Lower leg skin (tissue), 3 donors: Measurements from ENCODE around the gene ZGLP1.

Experiments
- POLR2A ChIP-seq, 2 donors: fragments of 450-650 bp; IDR thresholded peaks; one replicate each; pipeline ENCODE4 v1.6.1; 2016 to 2017; ENCODE audit warnings: antibody characterized with exemption in 2 of 2, mild to moderate bottlenecking in 1 of 2, moderate library complexity in 1 of 2
- TF ChIP-seq, protein P1 (sequence below), 3 donors: fragments of 450-650 bp; IDR thresholded peaks; one replicate each; pipeline ENCODE4 v1.5.1; 2016; ENCODE audit warnings: antibody characterized with exemption in 3 of 3, mild to moderate bottlenecking in 3 of 3, moderate library complexity in 2 of 3

DNA sequence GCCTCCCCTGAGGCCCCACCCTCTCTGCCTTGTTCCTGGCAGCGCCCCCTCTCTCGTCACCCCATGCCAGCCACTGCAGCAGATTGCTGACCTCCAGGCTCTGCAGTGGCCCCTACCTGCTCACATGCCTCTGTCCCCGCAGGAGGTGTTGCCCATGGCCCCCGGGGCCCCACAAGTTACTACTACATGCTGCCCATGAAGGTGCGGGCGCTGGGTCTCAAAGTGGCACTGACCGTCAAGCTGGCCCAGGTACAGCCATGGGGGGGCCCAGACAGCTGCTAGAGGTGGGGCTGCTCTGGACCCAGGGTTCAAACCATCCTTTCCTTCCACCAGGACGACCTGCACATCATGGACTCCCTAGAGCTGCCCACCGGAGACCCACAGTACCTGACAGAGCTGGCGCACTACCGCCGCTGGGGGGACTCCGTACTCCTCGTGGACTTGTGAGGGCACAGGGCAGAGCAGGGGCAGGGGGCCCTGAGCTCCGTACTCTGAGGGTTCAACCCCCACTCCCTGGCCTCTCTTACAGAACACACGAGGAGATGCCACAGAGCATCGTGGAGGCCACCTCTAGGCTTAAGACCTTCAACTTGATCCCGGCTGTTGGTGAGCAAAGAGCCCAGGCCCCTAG is 51.4 kb downstream of the ZGLP1 start:
- TF ChIP-seq, protein P1, sequence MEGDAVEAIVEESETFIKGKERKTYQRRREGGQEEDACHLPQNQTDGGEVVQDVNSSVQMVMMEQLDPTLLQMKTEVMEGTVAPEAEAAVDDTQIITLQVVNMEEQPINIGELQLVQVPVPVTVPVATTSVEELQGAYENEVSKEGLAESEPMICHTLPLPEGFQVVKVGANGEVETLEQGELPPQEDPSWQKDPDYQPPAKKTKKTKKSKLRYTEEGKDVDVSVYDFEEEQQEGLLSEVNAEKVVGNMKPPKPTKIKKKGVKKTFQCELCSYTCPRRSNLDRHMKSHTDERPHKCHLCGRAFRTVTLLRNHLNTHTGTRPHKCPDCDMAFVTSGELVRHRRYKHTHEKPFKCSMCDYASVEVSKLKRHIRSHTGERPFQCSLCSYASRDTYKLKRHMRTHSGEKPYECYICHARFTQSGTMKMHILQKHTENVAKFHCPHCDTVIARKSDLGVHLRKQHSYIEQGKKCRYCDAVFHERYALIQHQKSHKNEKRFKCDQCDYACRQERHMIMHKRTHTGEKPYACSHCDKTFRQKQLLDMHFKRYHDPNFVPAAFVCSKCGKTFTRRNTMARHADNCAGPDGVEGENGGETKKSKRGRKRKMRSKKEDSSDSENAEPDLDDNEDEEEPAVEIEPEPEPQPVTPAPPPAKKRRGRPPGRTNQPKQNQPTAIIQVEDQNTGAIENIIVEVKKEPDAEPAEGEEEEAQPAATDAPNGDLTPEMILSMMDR (IDR thresholded peaks at IDR 0.05): no peak
- TF ChIP-seq POLR2A (IDR thresholded peaks at IDR 0.05): no peak
